Neural progenitor cell (in vitro differentiated cells): ENCODE measurements around the gene SMAP1. TPM values are rescaled to one million over a fixed set of nuclear protein-coding genes. Genes with fewer than 3 reads are reported as not detected.

Source experiments
- DNase-seq: peaks from one replicate; pipeline ENCODE4 v3.0.0-alpha.2; 2016; ENCODE audit warnings: low spot score
- H2AFZ ChIP-seq: fragments of 200-600 bp; sonication (generic); replicated peaks from 2 replicates; pipeline ENCODE4 v1.6.1; 2016; ENCODE audit warnings: antibody characterized with exemption
- H3F3A ChIP-seq: fragments of 200-600 bp; sonication (generic); 2 replicates; pipeline ENCODE4 v1.6.1; 2016; ENCODE audit warnings: antibody characterized with exemption, low read depth
- H3K27ac ChIP-seq: fragments of 200-600 bp; sonication (generic); 2 replicates; pipeline ENCODE4 v1.5.1; 2016; ENCODE audit warnings: mild to moderate bottlenecking
- H3K27me3 ChIP-seq: fragments of 200-600 bp; sonication (generic); 2 replicates; pipeline ENCODE4 v1.6.1; 2016; ENCODE audit warnings: mild to moderate bottlenecking, moderate library complexity
- H3K36me3 ChIP-seq: fragments of 200-600 bp; sonication (generic); 2 replicates; pipeline ENCODE4 v1.5.1; 2016
- H3K4me1 ChIP-seq: fragments of 200-600 bp; sonication (generic); 2 replicates; pipeline ENCODE4 v1.6.1; 2016; ENCODE audit warnings: mixed run types
- H3K4me2 ChIP-seq: fragments of 200-600 bp; sonication (generic); 2 replicates; pipeline ENCODE4 v1.6.1; 2016
- H3K4me3 ChIP-seq: fragments of 200-600 bp; sonication (generic); 2 replicates; pipeline ENCODE4 v1.5.1; 2016
- H3K79me2 ChIP-seq: fragments of 200-600 bp; sonication (generic); 2 replicates; pipeline ENCODE4 v1.6.1; 2016; ENCODE audit warnings: low read depth
- H3K9ac ChIP-seq: fragments of 200-600 bp; sonication (generic); 2 replicates; pipeline ENCODE4 v1.6.1; 2016
- H3K9me3 ChIP-seq: fragments of 200-600 bp; sonication (generic); 2 replicates; pipeline ENCODE4 v1.5.1; 2016; ENCODE audit warnings: low read depth
- H4K20me1 ChIP-seq: fragments of 200-600 bp; sonication (generic); 2 replicates; pipeline ENCODE4 v1.6.1; 2016; ENCODE audit warnings: low read depth
- H3K27ac Mint-ChIP-seq: 3 replicates; pipeline ENCODE4 v1.8.0; 2021; ENCODE audit warnings: mixed read lengths
- H3K27me3 Mint-ChIP-seq: 2 replicates; pipeline ENCODE4 v1.8.0; 2022; ENCODE audit warnings: low read depth, mild to moderate bottlenecking, inconsistent platforms, moderate library complexity, mixed read lengths; ENCODE audit not compliant: insufficient read depth
- H3K36me3 Mint-ChIP-seq: 3 replicates; pipeline ENCODE4 v1.8.0; 2021; ENCODE audit warnings: mixed read lengths
- H3K4me1 Mint-ChIP-seq: 3 replicates; pipeline ENCODE4 v1.8.0; 2021; ENCODE audit warnings: mixed read lengths
- H3K4me3 Mint-ChIP-seq: 3 replicates; pipeline ENCODE4 v1.8.0; 2021; ENCODE audit warnings: mild to moderate bottlenecking, moderate library complexity, mixed read lengths
- H3K9me3 Mint-ChIP-seq: 3 replicates; pipeline ENCODE4 v1.8.0; 2020; ENCODE audit warnings: mixed read lengths
- EZH2 ChIP-seq: fragments of 200-600 bp; sonication (generic); IDR thresholded peaks from 2 replicates; pipeline ENCODE4 v1.6.1; 2017; ENCODE audit warnings: antibody characterized with exemption, mild to moderate bottlenecking, moderate library complexity
- EZH2phosphoT487 ChIP-seq: fragments of 200-600 bp; sonication (generic); IDR thresholded peaks from 2 replicates; pipeline ENCODE4 v1.6.1; 2017; ENCODE audit warnings: antibody characterized with exemption
- total RNA-seq: library from RNA; depleted of rRNA; stranded (reverse); fragments of >200 nt; gene quantifications from 2 replicates; pipeline ENCODE4 v1.2.3, GENCODE V29; 2015; ENCODE audit warnings: low replicate concordance
- TF ChIP-seq, protein P1 (sequence below): fragments of 200-600 bp; sonication (generic); IDR thresholded peaks from 2 replicates; pipeline ENCODE4 v1.5.1; 2017; ENCODE audit warnings: antibody characterized with exemption, mild to moderate bottlenecking

SMAP1 gene
- total RNA-seq, 1 donor from 2014 or later, result 36.5 TPM

DNA sequence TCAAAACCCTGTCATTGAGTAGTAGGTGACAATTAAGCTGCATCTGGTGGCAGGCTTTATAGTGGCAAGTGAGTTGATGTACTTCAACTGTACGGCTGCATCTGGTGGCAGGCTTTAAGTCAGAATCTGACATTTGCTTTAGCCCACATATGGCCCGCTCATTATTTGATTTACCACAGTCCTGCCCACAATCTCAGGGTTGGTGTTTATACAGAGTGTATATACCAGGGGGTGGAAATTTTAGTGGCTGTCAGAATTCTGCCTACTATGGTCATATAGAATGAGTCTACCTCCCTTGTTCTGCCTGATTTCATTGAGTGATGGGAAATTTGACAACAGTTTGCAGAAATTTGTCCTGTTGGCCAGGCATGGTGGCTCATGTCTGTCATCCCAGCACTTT, 112.3 kb downstream of the SMAP1 start:
- Mint-ChIP-seq H3K4me1 (no peaks in the 10 kb centered on the region), H3K9me3 (peaks cover 23% of the 10 kb centered on the region), H3K4me3 (no peak overlapping the region), H3K27me3 (no peaks in the 10 kb centered on the region), H3K36me3 (peaks cover 22% of the 10 kb centered on the region), H3K27ac (no peak overlapping the region)
- Histone ChIP-seq H3F3A (no peaks in the 10 kb centered on the region), H3K4me2 (no peak overlapping the region), H3K27me3 (no peaks in the 10 kb centered on the region), H4K20me1 (no peaks in the 10 kb centered on the region), H3K9me3 (no peaks in the 10 kb centered on the region), H3K79me2 (no peaks in the 10 kb centered on the region), H3K4me1 (no peaks in the 10 kb centered on the region), H3K4me3 (no peak overlapping the region), H3K27ac (no peak overlapping the region), H2AFZ (no peak overlapping the region), H3K9ac (no peak overlapping the region), H3K36me3 (peaks cover 3% of the 10 kb centered on the region)
- DNase-seq, result no peak
- TF ChIP-seq, protein P1, sequence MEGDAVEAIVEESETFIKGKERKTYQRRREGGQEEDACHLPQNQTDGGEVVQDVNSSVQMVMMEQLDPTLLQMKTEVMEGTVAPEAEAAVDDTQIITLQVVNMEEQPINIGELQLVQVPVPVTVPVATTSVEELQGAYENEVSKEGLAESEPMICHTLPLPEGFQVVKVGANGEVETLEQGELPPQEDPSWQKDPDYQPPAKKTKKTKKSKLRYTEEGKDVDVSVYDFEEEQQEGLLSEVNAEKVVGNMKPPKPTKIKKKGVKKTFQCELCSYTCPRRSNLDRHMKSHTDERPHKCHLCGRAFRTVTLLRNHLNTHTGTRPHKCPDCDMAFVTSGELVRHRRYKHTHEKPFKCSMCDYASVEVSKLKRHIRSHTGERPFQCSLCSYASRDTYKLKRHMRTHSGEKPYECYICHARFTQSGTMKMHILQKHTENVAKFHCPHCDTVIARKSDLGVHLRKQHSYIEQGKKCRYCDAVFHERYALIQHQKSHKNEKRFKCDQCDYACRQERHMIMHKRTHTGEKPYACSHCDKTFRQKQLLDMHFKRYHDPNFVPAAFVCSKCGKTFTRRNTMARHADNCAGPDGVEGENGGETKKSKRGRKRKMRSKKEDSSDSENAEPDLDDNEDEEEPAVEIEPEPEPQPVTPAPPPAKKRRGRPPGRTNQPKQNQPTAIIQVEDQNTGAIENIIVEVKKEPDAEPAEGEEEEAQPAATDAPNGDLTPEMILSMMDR, result no peak
- TF ChIP-seq EZH2 (no peak), EZH2phosphoT487 (no peak)

DNA sequence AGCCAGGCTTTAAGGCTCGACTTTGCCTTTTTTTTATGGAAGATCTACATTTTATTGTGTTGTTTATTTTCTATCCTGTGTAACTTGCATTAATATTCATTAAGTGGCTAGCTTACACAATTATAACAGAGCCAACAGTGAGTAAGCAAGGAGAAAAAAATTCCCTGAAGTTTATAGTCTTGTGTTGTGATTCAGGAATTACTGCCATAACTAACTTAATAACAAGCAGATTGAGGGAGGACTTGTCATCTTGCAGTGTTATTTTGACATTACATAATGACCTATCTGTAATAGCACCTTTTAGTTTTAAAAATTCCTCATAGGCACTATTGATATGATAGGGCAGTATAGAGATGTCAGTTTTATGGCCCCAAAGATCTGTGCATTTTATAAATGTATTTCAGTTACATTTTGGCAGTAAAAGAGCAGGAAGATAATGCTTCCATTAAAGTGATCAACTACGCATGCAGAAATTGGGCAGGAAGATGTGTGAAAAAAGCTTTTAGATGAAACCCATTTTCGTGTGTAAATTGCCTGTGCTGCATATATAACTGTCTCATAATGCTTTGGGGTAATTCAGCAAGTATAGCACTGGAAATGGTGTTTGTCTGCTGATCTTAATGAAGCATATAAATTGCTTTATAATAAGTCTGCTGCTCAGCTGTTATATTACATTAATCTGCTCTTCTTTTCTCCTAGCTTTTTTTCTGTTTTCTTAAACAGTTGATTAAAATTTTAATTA, 123.0 kb downstream of the SMAP1 start:
- H4K20me1 ChIP-seq, result no peaks in the 10 kb centered on the region
- H3K4me2 ChIP-seq, result no peak overlapping the region
- no peaks in the 10 kb centered on the region for H3K9me3 ChIP-seq
- no peaks in the 10 kb centered on the region for H3K36me3 ChIP-seq
- Mint-ChIP-seq H3K36me3 (peaks cover 12% of the 10 kb centered on the region), H3K27ac (no peak overlapping the region), H3K27me3 (no peaks in the 10 kb centered on the region), H3K4me1 (no peaks in the 10 kb centered on the region), H3K9me3 (peaks cover 1% of the 10 kb centered on the region), H3K4me3 (no peak overlapping the region)
- H3K4me1 ChIP-seq, result no peaks in the 10 kb centered on the region
- H3K79me2 ChIP-seq, result no peaks in the 10 kb centered on the region
- no peak for TF ChIP-seq EZH2phosphoT487
- TF ChIP-seq, protein P1, result no peak
- no peak for TF ChIP-seq EZH2
- H3F3A ChIP-seq, result no peaks in the 10 kb centered on the region
- no peaks in the 10 kb centered on the region for H3K27me3 ChIP-seq
- H3K27ac ChIP-seq, result no peak overlapping the region
- no peak overlapping the region for H3K4me3 ChIP-seq
- H3K9ac ChIP-seq, result no peak overlapping the region
- H2AFZ ChIP-seq, result no peak overlapping the region
- DNase-seq, result no peak

DNA sequence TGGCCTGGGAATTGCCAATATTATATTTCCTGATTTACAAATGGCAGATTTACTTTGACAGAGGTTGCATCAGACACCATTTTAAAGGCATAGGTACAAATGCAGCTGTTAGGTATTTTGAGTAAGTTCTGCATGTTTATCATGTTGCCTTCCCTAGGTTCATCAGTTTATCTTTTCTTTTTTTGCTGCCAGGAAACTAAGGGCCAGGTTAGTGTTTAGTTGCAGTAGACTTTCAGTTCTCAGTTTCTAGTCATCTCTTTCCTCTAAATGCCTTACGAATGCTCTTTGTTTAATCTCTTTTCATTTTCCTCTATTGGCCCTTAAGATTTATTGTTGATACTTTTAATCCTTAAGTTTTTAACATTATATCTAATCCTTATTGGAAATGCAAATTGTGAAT, 129.9 kb downstream of the SMAP1 start:
- no peak overlapping the region for H2AFZ ChIP-seq
- H3K9me3 ChIP-seq, result no peaks in the 10 kb centered on the region
- H3K27ac Mint-ChIP-seq, result no peak overlapping the region
- no peaks in the 10 kb centered on the region for H3K36me3 ChIP-seq
- peaks cover 19% of the 10 kb centered on the region for H3K36me3 Mint-ChIP-seq
- no peaks in the 10 kb centered on the region for H3K27me3 ChIP-seq
- H3K9ac ChIP-seq, result no peak overlapping the region
- H3K9me3 Mint-ChIP-seq, result peaks cover 9% of the 10 kb centered on the region
- no peak for TF ChIP-seq EZH2phosphoT487
- no peak for TF ChIP-seq EZH2
- TF ChIP-seq, protein P1, result no peak
- no peak overlapping the region for H3K27ac ChIP-seq
- no peaks in the 10 kb centered on the region for H3K4me1 Mint-ChIP-seq
- H3K4me3 ChIP-seq, result no peak overlapping the region
- no peak overlapping the region for H3K4me2 ChIP-seq
- DNase-seq, result no peak
- no peaks in the 10 kb centered on the region for H3K4me1 ChIP-seq
- no peaks in the 10 kb centered on the region for H3K79me2 ChIP-seq
- no peaks in the 10 kb centered on the region for H4K20me1 ChIP-seq
- H3K4me3 Mint-ChIP-seq, result no peak overlapping the region
- no peaks in the 10 kb centered on the region for H3F3A ChIP-seq
- H3K27me3 Mint-ChIP-seq, result no peaks in the 10 kb centered on the region
